NCI-H526 treated with DMSO at 0.1 percent for 48 hours (cell line): ENCODE measurements around the gene CCR8.
"Not testable (repeated sequence)": the region's sequence is repeated elsewhere in the genome, so short reads cannot be mapped to it uniquely, and the experiment has no call there.

Experiments used
- DNase-seq: peaks from one replicate; lab custom pipeline; 2025; lab: John Stamatoyannopoulos, UW

CCR8 gene

GRCh38 chr3:39350714-39351113 lies 21.2 kb downstream of the CCR8 start:
- DNase-seq: no peak

GRCh38 chr3:39351134-39351533 lies 21.6 kb downstream of the CCR8 start:
- not testable (repeated sequence) for DNase-seq

GRCh38 chr3:39353168-39353927 lies 23.8 kb downstream of the CCR8 start:
- DNase-seq: not testable (repeated sequence)

- no peak for DNase-seq
Observed at GRCh38 chr3:39358333-39358732, 28.8 kb downstream of the CCR8 start.

- no peak for DNase-seq
Observed at GRCh38 chr3:39361252-39361927, 31.9 kb downstream of the CCR8 start.

- DNase-seq: no peak
Observed at GRCh38 chr3:39362192-39362591, 32.7 kb downstream of the CCR8 start.

- no peak for DNase-seq
Observed at GRCh38 chr3:39362812-39363211, 33.3 kb downstream of the CCR8 start.

- not testable (repeated sequence) for DNase-seq
Observed at GRCh38 chr3:39370450-39370849, 40.9 kb downstream of the CCR8 start.

- no peak for DNase-seq
Observed at GRCh38 chr3:39372833-39373232, 43.3 kb downstream of the CCR8 start.

- no peak for DNase-seq
Observed at GRCh38 chr3:39376959-39377634, 47.6 kb downstream of the CCR8 start.

GRCh38 chr3:39378088-39378487 lies 48.6 kb downstream of the CCR8 start:
- no peak for DNase-seq

GRCh38 chr3:39378957-39379777 lies 49.7 kb downstream of the CCR8 start:
- no peak for DNase-seq

- DNase-seq: no peak
Observed at GRCh38 chr3:39379778-39380155, 50.3 kb downstream of the CCR8 start.

GRCh38 chr3:39381432-39381831 lies 51.9 kb downstream of the CCR8 start:
- no peak for DNase-seq
